DND-41 (cell line): ENCODE results near the gene SLC16A6.

Experiments used
- ATAC-seq: fragments of 200-7000 bp; cut with Tn5 transposase; 3 replicates; pipeline ENCODE4 v1.9.1; 2021; ENCODE audit warnings: low read depth; ENCODE audit not compliant: insufficient read depth
- DNase-seq: peaks from one replicate; pipeline ENCODE4 v3.0.0-alpha.2; 2020
- H2AFZ ChIP-seq: 2 replicates; pipeline ENCODE4 v1.6.0; 2012; ENCODE audit warnings: low read depth, low read length
- H3K27ac ChIP-seq: 2 replicates; pipeline ENCODE4 v1.5.1; 2012; ENCODE audit warnings: low read length, inconsistent platforms
- H3K27me3 ChIP-seq: fragments of 200-600 bp; sonication (generic); 2 replicates; pipeline ENCODE4 v1.6.0; 2012; ENCODE audit warnings: low read length, mild to moderate bottlenecking, inconsistent platforms; ENCODE audit not compliant: insufficient read depth, poor library complexity
- H3K36me3 ChIP-seq: 2 replicates; pipeline ENCODE4 v1.5.1; 2012; ENCODE audit warnings: low read length, inconsistent platforms; ENCODE audit not compliant: insufficient read depth
- H3K4me1 ChIP-seq: 2 replicates; pipeline ENCODE4 v1.5.1; 2012; ENCODE audit warnings: mild to moderate bottlenecking, low read length; ENCODE audit not compliant: insufficient read depth
- H3K4me2 ChIP-seq: 2 replicates; pipeline ENCODE4 v1.6.0; 2012; ENCODE audit warnings: mild to moderate bottlenecking, moderate library complexity, low read length, inconsistent platforms; ENCODE audit not compliant: insufficient read depth
- H3K4me3 ChIP-seq, 2 experiments: fragments of 200-600 bp in 1 of 2; shearing (Covaris generic) in 1 of 2; 2 replicates each; pipeline ENCODE4 v1.5.1; 2012 to 2016; ENCODE audit warnings: inconsistent platforms in 2 of 2, low read length in 2 of 2, mild to moderate bottlenecking in 2 of 2, low read depth in 1 of 2, moderate library complexity in 1 of 2
- H3K79me2 ChIP-seq: 2 replicates; pipeline ENCODE4 v1.6.0; 2012; ENCODE audit warnings: low read length, inconsistent platforms; ENCODE audit not compliant: insufficient read depth
- H3K9ac ChIP-seq: 2 replicates; pipeline ENCODE4 v1.6.0; 2012; ENCODE audit warnings: low read depth, mild to moderate bottlenecking, inconsistent platforms, low read length, moderate library complexity
- H3K9me3 ChIP-seq: 2 replicates; pipeline ENCODE4 v1.5.1; 2012; ENCODE audit warnings: low read length, moderate library complexity, mild to moderate bottlenecking, inconsistent platforms; ENCODE audit not compliant: insufficient read depth, severe bottlenecking
- H4K20me1 ChIP-seq: 2 replicates; pipeline ENCODE4 v1.6.0; 2012; ENCODE audit warnings: low read length; ENCODE audit not compliant: insufficient read depth
- EZH2 ChIP-seq: IDR thresholded peaks from 3 replicates; pipeline ENCODE4 v1.6.1; 2012; ENCODE audit warnings: borderline replicate concordance, low read depth, mild to moderate bottlenecking, moderate library complexity, low read length, inconsistent platforms; ENCODE audit not compliant: severe bottlenecking
- TF ChIP-seq, protein P1 (sequence below): IDR thresholded peaks from 2 replicates; pipeline ENCODE4 v1.5.1; 2012; ENCODE audit warnings: borderline replicate concordance, low read length, moderate library complexity, mild to moderate bottlenecking; ENCODE audit not compliant: poor library complexity, severe bottlenecking; ENCODE audit errors: extremely low read depth

Gene SLC16A6

DNA sequence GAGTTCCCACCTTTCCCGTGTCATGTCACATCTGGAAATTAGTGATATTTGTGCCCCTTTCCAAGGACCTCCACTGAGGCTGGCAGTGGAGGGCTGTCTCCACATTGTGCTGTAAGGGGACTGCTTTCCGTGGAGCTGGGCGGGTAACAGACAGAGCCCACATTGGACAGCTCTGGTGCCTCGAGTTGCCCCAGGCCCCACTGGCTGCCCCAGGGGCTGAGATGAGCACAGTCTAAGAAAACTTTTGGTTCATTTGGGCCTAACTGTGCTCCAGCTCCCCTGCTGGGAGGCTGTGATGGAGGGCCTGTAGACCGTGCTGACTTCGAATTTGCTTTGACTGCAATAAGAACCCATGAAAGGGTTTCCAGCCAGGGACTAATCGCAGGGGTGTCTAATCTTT is 38.4 kb upstream of the SLC16A6 start:
- H3K79me2 ChIP-seq, result no peaks in the 10 kb centered on the region
- no peak overlapping the region for H3K9ac ChIP-seq
- H3K4me2 ChIP-seq, result no peak overlapping the region
- no peak overlapping the region for H3K27ac ChIP-seq
- H3K36me3 ChIP-seq, result no peaks in the 10 kb centered on the region
- H3K27me3 ChIP-seq, result no peaks in the 10 kb centered on the region
- TF ChIP-seq EZH2, result no peak
- TF ChIP-seq, protein P1, sequence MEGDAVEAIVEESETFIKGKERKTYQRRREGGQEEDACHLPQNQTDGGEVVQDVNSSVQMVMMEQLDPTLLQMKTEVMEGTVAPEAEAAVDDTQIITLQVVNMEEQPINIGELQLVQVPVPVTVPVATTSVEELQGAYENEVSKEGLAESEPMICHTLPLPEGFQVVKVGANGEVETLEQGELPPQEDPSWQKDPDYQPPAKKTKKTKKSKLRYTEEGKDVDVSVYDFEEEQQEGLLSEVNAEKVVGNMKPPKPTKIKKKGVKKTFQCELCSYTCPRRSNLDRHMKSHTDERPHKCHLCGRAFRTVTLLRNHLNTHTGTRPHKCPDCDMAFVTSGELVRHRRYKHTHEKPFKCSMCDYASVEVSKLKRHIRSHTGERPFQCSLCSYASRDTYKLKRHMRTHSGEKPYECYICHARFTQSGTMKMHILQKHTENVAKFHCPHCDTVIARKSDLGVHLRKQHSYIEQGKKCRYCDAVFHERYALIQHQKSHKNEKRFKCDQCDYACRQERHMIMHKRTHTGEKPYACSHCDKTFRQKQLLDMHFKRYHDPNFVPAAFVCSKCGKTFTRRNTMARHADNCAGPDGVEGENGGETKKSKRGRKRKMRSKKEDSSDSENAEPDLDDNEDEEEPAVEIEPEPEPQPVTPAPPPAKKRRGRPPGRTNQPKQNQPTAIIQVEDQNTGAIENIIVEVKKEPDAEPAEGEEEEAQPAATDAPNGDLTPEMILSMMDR, result no peak
- no peak overlapping the region for H2AFZ ChIP-seq
- no peaks in the 10 kb centered on the region for H4K20me1 ChIP-seq
- DNase-seq, result no peak
- no peak overlapping the region for H3K4me3 ChIP-seq
- ATAC-seq, result no peak
- peaks cover under 1% of the 10 kb centered on the region; the same call in 1 of the 2 replicates for H3K4me1 ChIP-seq
- peaks cover 8% of the 10 kb centered on the region for H3K9me3 ChIP-seq

DNA sequence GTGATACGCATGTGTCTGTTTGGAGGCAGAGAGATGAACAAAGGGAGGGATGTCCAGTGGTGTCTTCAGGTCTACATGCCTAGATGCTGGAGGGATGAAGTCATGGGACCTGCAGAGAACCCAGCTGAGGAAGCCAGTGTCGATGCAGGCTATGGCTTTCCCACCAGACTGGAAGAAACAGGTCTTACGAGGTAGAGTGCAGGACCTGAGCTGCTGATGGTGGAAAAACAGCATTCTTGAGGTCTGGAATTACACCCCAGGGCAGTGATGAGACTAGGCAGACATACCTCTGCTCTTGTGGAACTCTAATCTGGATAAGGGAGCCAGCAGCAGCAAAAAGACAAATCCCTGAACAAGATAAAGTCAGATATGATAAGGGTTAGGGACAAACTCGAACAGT is 37.7 kb upstream of the SLC16A6 start:
- H3K4me3 ChIP-seq, result no peak overlapping the region
- ATAC-seq (no peak), DNase-seq (no peak)
- no peak overlapping the region for H2AFZ ChIP-seq
- H3K4me2 ChIP-seq, result no peak overlapping the region
- H4K20me1 ChIP-seq, result no peaks in the 10 kb centered on the region
- no peaks in the 10 kb centered on the region for H3K27me3 ChIP-seq
- TF ChIP-seq, protein P1, result no peak
- TF ChIP-seq EZH2, result no peak
- no peak overlapping the region for H3K27ac ChIP-seq
- no peak overlapping the region for H3K9ac ChIP-seq
- H3K4me1 ChIP-seq, result peaks cover 4% of the 10 kb centered on the region; the same call in 1 of the 2 replicates
- H3K36me3 ChIP-seq, result no peaks in the 10 kb centered on the region
- no peaks in the 10 kb centered on the region for H3K79me2 ChIP-seq
- peaks cover 8% of the 10 kb centered on the region for H3K9me3 ChIP-seq

DNA sequence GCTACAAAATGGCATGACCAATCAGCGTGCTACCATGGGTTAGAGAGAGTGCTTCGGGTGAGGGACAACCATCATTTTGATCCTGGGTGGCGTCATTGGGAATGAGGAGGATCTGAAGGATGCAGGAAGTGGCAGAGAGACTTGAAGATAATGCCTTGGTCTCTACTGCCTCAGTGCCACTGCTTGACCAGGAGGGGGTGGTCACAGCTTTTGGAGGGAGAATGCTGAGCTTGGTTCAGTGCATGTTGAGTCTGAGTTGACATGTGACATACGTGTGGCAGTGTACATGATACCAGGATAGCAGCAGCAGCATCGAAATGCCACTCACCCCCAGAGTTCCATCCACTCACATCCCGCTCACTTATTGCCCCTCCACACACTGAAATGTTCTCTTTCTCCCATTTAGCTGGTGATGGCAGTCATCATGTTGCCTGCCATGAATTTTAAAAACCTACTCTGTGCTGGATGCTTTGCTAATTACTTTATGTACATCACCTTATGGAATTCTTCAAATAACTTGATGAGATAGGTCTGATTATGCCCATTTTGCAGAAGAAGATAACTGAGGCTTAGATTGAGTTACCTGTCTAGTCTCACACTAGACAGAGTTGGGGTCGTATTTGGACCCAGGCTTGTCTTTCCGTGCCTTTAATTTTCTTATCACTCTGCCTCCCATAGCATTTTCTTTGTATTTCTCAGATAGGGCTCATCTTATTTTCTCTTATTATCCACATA is 37.1 kb upstream of the SLC16A6 start:
- Histone ChIP-seq H3K4me3 (no peak overlapping the region), H3K9me3 (peaks cover 8% of the 10 kb centered on the region), H3K4me1 (peaks cover 4% of the 10 kb centered on the region; the same call in 1 of the 2 replicates), H3K27me3 (no peaks in the 10 kb centered on the region), H3K27ac (no peak overlapping the region), H2AFZ (no peak overlapping the region), H3K36me3 (no peaks in the 10 kb centered on the region), H3K79me2 (no peaks in the 10 kb centered on the region), H3K9ac (no peak overlapping the region), H4K20me1 (no peaks in the 10 kb centered on the region), H3K4me2 (no peak overlapping the region)
- TF ChIP-seq, protein P1, result peak; percentile 26
- no peak for TF ChIP-seq EZH2
- DNase-seq (no peak), ATAC-seq (no peak)

DNA sequence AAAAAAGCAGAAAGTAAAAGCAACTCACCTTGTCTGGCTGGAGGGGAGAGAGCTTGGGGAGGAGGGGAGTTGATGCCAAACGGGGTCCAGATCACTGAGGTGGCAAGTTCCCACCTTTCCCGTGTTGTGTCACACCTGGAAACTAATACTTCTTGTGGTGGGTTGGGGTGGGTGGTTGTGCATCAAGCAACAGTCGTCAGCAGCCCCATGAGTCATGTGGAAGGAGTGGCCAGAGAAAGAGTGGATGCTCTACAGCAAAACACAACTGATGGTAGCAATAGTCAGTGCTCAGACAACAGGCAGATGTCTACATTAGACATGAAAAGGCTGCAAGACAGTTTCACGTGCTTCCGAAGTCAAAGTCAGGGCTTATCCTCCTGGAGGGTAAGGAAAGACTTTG is 35.8 kb upstream of the SLC16A6 start:
- H3K27ac ChIP-seq, result no peak overlapping the region
- no peak overlapping the region for H3K4me2 ChIP-seq
- H3K36me3 ChIP-seq, result no peaks in the 10 kb centered on the region
- no peak overlapping the region for H2AFZ ChIP-seq
- no peaks in the 10 kb centered on the region for H4K20me1 ChIP-seq
- H3K79me2 ChIP-seq, result no peaks in the 10 kb centered on the region
- H3K9ac ChIP-seq, result no peak overlapping the region
- DNase-seq, result no peak
- H3K9me3 ChIP-seq, result peaks cover 4% of the 10 kb centered on the region
- H3K27me3 ChIP-seq, result no peaks in the 10 kb centered on the region
- peaks cover 4% of the 10 kb centered on the region; the same call in 1 of the 2 replicates for H3K4me1 ChIP-seq
- no peak overlapping the region for H3K4me3 ChIP-seq
- TF ChIP-seq, protein P1, result no peak
- TF ChIP-seq EZH2, result no peak
- ATAC-seq, result no peak
